NCI-H1436 (cell line): ENCODE data around the gene RFWD3.
"Not testable (repeated sequence)": the region's sequence is repeated elsewhere in the genome, so short reads cannot be mapped to it uniquely, and the experiment has no call there.

Source experiments
- DNase-seq: peaks from one replicate; lab custom pipeline; 2025; lab: John Stamatoyannopoulos, UW

RFWD3 gene, protein sequence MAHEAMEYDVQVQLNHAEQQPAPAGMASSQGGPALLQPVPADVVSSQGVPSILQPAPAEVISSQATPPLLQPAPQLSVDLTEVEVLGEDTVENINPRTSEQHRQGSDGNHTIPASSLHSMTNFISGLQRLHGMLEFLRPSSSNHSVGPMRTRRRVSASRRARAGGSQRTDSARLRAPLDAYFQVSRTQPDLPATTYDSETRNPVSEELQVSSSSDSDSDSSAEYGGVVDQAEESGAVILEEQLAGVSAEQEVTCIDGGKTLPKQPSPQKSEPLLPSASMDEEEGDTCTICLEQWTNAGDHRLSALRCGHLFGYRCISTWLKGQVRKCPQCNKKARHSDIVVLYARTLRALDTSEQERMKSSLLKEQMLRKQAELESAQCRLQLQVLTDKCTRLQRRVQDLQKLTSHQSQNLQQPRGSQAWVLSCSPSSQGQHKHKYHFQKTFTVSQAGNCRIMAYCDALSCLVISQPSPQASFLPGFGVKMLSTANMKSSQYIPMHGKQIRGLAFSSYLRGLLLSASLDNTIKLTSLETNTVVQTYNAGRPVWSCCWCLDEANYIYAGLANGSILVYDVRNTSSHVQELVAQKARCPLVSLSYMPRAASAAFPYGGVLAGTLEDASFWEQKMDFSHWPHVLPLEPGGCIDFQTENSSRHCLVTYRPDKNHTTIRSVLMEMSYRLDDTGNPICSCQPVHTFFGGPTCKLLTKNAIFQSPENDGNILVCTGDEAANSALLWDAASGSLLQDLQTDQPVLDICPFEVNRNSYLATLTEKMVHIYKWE

DNA sequence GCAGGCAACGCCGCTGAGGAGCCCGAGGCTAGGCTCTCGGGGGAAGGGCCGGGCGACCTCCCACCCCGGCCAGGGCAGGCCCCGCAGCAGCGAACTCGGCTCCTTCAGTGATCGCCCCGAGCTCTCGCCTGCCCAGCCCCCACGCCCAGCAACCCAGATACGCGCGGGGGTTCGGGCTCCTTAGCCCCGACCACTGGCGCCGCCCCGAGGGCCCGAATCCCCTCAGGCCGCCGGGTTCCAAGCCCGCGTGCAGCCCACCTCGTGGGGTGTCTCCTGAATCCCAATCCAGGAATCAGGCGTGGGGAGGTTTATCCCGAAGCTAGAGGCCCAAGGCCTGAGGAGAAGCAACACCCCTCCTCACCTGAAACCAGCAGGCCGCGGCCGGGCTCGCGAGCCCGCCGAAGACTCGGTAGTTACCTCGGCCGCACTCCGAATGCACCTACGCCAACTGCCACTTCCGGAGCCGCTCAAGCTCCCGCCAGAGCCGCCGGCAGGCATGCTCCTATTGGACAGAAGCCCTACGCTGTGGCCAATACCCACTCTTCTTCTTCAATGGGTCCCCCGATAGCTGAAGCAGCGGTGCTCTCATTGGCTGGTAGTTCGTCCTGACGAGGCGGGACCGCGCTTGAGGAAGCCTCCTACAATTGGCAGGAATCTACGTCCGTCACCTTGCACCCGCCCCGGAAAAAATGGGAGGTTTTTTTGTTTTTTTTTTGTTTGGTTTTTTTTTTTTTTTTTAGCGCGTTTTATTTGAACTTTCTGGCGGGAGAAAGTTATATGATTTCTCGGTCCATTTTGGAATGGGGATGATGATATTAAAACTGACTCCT lies at the start of gene RFWD3:
Gene RFWD3, minus strand, starts transcription at position 453 of the 830 bp plus-strand sequence. CDS start 5,428 bp downstream, outside the sequence.
- peak; percentile 98 for DNase-seq

DNA sequence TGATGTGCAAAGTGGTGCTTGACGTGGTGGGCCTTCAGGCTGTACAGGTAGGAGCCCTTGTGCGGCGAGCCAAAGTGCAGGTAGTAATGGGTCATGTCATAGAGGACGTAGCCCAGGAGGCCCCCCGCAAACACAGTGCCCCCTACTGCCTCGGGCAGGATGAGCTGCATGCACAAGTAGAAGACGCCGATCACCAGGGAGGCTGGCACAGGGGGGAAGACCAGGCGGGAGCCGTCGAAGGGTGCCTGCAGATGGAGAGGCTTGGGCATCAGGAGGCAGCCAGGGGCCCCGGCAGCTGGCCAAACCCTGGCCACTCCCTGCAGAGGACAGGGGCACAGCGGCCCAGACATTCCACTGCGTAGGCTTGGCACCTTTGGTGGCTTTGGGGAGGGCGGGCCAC lies 49.7 kb upstream of the RFWD3 start:
- no peak for DNase-seq

DNA sequence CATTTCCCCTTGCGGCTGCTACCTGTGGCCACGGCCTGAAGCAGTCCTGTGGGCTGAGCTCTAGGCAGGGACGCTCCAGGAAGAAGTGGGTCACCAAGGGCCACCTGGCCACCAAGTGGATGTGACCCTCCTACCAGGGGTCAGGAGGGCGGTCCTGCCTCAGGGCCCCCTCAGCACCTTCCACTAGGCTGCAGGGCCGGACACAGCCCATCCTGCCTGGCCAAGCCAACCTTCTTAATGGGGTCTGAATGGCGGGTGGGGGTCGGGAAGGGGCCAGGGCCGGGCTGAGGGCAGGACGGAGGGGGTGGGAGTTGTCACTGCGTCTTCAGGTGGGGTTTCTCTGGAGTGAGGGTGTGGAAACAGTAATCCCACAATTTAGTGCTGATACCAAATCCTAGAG lies 47.2 kb upstream of the RFWD3 start:
- DNase-seq = no peak

DNA sequence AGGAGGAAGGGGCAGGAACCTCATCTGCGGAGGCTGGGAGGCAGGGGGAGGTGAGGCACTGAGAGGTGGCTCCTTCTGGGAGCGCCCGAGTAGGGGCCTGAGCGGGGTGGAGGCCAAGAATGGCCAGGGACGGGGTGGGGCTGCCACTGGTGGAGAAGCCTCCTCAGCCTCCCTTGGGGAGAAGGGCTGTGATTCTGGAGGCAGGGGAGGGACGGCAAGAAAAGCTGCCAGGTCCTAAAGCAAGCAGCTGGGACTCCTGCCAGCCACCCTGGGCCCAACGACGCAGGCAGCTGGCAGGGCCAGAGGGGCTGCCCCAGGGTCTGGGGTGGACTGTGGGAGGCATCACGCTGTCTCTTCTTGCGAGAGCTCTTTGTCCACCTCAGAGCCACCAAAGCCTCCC lies 46.6 kb upstream of the RFWD3 start:
- no peak for DNase-seq

DNA sequence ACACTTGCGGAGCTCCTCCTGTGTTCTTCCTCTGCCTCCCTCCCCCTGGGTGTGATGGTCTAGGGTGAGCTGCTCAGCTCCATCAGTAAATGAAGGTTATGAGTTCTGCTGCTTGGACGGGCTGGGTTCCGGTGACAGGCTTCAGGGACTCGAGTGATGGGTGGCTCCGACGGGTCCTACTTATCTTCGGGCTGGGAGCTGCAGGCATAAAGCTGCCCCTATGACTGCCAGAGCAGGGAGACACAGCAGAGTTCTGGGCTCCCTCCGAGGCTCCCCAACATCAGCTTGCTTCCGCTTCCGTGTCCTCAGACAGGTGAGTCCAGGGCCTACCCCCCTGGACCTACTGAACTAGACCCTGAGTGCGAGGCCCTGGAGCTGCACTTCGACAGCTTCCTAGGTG lies 45.3 kb upstream of the RFWD3 start:
- no peak for DNase-seq

DNA sequence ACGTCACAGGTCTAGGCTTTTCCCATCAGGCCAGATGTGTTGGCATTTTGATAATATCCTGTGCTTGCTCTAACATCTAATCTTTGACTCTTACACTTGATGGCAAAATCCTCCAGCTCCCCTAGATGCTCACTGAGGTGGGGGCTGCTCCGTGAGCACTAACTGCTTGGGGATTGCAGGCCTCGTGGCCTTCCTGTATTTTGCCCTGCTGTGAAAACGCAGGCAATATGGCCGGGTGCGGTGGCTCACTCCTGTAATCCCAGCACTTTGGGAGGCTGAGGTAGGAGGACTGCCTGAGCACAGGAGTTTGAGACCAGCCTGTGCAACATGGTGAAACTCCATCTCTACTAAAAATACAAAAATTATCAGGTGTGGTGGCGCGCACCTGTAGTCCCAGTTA lies 43.7 kb upstream of the RFWD3 start:
- no peak for DNase-seq

DNA sequence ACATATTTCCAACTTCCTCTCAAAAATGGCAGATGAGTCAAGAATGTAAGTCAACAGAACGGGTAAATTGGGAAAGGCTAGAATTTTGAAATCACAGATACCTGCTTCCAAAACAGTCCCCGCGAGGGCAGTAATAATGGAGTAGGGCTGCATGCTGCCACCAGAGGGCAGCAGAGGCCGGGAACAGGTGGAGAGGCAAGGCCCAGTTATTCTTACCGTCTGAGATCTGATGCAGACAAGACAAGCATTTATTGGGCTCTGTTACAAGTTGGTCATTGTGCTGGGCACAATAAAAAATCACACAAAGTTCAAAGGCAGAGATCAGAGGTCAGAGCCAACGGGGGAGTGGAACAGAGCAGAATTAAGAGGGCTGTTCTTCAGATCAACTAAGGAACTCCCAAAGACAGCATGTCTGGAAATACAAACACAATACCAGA lies 42.8 kb upstream of the RFWD3 start:
- DNase-seq = peak; percentile 79

DNA sequence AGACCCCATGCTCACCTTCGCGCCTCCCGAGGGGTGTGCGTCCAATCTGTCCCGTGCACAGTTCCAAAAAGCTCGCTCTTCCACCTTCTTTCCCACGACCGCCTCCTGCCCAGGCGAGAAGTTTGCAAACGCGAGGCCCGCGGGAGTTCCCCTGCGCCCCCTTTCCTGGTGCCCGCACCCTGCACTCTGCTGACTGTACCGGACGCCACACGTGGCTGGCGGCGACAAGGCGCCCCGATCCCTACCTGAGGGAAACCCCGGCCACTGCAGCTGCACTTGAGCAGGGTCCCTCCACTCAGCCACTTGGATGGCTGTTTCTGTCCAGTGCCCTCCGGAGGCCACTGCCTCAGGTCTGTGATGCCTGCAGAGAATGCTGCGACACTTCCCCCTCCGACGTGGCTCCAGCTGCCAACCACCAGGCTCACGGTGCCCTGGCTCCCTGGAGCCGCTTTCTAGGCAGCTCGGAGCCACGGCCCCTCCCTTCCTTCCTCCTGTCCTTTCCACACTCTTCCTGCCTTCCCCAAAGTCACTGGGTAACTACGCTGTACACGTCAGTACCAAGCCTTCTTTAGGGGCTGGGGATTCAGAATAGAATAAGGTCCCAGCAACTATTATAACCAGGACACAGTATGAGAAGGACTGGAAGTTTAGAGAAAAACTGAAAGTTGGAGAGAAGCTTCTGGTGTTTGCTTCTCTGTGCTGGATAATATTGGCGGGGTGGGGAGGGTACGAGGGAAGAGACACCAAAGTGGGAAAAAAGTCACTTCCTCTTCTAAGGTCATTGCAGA lies 34.0 kb upstream of the RFWD3 start, which contains the start of gene MLKL:
Gene MLKL, minus strand, starts transcription at position 425 of the 788 bp plus-strand sequence. CDS start 5,105 bp downstream, outside the sequence.
- DNase-seq = no peak

DNA sequence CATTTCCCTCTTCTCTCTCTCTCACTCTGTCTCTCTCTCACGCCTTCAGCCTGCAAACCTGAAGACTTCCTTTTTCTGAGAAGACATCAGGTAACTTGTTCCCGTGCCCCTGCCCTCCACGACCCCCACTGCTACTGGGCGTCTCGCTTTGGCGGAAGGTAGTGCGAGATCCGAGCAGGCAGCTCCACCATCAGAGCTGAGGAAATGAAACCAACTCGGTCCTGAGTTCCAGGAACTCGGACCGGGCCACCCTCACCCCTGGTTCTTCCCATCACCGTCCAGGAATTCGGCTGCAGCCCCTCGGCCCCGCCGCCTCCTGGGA lies 33.4 kb upstream of the RFWD3 start:
- no peak for DNase-seq

DNA sequence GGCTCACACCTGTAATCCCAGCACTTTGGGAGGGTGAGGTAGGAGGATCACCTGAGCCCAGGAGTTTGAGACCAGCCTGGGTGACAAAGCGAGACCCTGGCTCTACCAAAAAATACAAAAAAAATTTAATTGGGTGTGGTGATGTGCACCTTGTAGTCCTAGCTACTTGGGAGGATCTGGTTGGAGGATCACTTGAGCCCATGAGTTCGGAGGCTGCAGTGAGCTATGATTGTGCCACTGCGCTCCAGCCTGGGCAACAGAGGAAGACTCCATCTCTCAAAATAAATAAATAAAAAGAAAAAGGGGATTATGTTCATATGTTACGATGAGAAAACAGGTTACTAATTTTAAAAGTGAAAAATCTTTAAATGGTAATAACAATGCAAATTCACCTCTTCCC lies 33.0 kb upstream of the RFWD3 start:
- DNase-seq = no peak

DNA sequence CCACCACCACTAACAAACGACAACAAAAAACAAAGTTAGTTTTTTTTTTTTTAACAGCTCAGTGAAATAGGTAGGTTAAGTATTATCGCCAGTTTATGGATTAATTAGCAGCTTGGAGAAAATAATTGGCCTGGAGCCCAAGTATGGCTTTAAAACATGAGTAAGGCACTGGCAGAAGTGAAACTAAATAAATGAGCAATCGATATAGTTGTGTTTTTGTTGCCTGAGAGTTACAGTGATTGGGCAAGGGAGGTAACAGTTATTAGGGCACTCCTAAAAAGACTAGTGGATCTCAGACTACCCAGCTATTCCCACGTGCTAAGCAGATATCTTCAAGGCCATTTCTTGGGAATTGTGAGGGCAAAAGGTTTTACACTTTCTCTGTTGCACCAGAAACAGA lies 31.5 kb upstream of the RFWD3 start:
- DNase-seq = no peak

DNA sequence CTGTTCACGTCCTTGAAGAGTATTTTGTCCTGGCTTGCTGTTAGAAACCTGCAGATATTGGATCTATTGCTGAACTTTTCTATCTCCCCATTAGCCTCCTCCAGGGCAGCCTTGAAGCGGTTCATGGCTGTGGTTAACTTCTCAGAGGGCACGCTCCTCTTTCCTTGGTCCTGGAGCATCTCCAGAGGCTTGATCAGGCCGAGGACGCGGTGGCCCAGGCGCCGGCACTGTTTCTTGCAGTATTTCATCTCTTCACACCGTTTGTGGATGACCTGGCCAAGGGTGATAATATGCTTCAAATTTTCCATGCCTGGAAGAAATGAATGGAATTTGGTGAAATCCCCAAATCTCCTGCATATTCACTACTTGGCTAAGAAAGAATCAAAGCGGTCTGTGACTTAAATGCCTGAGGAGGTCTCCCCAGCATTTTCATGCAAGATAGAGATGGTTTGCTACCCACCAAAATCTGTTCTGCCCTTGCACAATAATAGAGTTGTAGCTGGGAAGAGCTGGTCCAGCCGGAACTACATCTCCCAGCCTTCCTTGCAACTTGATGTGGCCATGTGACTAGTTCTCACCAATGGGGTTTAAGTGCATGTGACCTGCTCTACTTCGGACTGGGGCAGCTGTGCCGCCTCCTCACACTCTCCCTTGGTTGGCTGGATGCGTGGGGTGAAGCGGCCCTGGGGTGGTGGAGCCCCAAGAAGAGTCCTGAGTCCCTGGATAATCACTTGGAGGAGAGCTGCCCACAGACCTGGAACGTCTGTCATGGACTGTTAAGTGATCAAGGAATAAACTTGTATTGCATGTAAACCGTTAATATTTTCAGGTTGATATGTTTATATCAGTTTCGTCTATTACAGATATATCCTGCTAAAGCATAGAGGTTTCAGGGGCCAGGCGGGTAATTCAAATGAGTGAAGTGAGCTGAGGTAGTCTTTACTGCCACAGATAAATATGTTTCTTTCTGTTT lies 29.1 kb upstream of the RFWD3 start:
- DNase-seq = peak; percentile 61

DNA sequence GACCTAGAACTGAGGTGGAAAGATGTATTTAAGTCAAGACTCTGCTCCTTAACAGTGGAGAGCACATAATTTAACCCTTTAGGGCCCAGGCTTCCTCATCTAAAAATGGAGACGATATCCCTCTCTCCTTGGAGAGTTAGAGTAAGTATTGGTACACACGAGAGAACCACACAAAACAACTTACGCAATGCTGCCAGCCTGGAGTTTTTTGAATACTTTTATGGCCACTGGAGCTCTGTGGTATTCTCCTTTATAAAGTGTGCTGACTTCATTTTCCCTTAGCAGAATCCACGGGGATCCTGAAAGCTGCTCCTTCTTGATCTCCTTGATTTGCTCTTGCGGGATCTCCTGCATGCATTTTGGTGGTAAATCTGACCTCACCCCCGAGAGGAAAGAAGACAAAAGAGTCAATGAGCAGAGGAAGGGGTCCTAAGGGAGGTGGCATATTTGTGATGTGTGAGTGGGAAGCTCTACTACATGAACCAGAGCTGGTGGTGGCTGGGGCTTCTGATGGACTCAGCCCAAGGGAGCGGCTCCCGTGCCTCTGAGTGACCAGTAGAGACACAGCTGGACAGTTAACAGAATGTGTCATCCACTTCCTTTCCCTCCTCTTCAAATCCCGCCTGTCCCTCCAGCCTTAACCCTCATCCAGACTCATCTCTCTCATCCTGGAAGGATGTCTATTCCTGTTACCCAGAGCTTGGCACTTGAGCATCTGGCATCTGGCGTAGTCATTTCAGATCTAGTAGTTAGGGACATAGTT lies 24.6 kb upstream of the RFWD3 start:
- no peak for DNase-seq

DNA sequence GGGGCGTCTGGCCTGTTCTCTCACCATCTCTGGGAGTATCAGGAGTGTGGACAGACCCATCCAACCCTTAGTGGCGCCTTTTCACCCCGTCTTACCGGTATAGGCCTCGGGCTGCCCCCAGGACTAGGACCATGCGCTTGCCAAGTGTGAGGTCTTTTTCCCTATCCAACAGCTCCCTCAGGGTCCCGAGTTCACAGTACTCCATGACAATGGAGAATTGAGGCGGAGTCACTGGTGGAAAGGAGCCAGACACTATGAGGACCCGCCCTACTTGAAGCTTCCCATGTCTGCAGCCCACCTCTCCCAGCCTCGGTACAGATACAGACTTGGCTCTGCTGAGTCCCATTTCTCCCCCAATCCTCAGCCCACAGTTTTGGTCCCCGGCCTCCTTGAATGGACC lies 15.9 kb upstream of the RFWD3 start:
- no peak for DNase-seq

DNA sequence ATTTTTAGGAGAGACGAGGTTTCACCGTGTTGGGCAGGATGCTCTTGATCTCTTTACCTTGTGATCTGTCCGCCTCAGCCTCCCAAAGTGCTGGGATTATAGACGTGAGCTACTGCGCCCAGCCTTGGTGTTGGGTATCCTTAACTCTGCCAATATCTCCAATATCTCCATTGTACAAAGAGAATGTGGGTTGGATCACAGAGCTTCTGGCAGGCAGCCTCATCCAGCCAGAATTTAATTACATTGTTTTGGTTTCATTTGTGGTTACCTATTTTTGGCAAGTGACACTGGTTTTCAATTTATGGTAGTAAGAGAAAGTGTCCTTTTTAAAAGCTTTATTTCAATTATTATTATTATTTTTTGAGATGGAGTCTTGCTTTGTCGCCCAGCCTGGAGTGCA lies 14.0 kb upstream of the RFWD3 start:
- DNase-seq = no peak

DNA sequence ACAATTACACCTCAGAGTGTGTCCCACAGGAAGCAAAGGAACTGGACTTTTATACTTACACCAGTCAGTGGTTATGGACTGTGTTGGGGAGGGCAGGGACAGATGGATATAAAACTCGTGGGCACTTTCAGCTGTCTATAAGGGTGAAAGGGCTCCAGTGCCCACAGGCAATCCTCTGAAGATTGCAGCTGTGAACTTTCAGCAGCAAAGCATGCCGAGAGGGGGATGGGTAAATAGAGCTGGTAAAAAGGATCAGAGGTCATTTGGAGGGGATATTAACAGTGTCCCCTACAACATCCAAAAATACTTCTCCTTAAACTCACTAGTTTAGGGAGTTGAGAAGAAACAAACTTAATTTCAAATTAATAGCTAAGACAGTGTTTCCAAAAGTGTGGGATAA lies 13.3 kb upstream of the RFWD3 start:
- no peak for DNase-seq

DNA sequence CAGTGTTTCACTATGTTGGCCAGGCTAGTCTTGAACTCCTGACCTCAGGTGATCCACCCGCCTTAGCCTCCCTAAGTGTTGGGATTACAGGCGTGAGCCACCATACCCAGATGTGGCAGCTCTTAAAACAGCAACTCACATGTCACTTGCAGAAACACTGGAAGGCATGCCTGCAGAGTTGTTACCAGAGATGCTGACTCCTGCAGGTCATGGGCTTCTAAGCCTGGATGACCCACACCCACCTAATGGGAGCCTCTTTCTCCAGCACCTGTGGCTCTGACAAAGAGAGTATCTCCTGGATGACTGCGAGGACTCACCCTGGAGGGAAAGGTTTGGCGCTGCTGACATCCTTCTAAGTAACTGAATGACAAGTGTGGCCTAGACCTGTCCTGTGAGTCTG lies 11.2 kb upstream of the RFWD3 start:
- DNase-seq = no peak

DNA sequence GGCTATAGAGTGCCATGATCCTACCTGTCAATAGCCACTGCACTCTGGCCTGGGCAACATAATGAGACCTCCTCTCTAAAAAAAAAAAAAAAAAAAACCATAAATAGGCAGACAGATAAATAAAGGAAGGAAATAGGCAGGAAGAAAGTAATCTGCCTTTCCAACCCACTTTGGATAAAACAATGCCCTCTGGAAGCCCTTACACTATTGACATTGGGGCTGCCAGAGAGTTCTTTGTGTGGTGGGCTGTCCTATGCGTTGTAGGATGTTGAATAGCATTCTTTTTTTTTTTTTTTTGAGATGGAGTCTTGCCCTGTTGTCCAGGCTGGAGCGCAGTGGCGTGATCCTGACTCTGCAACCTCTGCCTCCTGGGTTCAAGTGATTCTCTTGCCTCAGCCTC lies 7.2 kb upstream of the RFWD3 start:
- DNase-seq = no peak

DNA sequence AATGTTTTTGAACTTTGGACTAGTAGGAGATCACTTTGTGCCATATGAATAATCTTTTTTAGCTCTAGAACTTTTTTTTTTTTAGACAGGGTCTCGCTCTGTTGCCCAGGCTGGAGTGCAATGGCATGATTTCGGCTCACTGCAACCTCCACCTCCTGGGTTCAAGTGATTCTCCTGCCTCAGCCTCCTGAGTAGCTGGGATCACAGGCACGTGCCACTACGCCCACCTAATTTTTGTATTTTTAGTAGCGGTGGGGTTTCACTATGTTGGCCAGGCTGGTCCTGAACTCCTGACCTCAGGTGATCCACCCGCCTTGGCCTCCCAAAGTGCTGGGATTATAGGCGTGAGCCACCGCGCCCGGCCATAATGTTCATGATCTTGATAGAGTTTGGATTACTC lies 2.2 kb upstream of the RFWD3 start:
- not testable (repeated sequence) for DNase-seq

DNA sequence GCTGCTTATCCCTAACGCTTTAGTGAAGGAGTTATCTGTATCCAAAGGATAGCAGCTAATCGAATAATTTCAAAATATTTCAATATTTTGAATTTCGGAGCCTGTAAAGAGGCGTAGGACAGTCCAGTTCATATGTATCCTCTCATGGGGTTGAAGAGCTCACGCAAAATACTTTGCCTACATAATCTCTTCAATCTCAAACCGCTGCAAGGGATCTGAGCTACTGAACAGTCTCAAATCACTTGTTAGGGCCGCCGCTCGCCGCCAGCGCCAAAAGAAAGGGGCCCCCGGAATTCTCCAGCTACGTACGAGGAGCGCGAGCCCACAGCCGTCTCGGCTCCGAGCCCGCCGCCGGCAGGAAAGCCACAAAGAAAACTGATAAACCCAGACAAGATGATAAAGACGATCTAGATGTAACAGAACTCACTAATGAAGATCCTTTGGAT lies 601 bp upstream of the RFWD3 start:
- peak; percentile 38 for DNase-seq
